ENCODE results near the gene DNAJB8. TPM values are rescaled to one million over a fixed set of nuclear protein-coding genes. Genes with fewer than 3 reads are reported as not detected.
A peak's percentile ranks its signal among the peaks of the same experiment; 100 is the strongest.

The DNAJB8 gene
- total RNA-seq, 1 donor, result not detected

DNA sequence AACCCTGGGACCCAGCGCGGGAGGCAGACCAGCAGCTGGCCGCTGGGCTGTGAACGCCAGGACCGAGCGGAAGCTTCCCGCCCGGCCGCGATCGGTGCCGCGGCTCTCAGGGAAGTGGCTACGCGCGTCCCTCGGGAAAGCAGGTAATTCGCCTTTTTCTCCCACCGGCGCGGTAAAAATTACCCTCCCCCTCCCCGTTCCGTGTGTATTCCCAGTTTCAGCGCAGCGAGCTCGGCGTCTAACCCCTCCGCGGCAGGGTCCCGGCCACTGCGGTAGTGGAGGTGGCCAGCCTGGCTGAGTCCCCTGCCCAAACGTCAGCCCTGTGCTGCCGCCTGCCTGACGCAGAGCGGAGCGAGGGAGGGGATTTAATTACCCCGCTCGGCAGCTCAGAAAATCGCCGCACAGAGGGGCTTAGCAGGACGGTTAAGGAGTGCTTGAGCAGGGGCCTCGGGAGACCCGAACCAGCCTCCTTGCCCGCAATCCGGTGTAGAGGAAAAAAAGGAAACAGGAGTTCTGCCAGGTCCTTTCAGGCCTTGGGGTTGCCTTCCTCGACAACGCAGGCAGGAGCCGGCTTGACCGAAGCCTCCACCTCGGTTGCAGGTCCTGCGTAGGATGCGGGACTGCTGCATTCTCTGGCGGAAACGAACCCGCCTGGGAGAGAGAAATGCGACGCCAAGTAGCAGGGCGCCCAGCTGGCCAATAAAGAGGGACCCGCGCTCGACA lies 23.4 kb upstream of the DNAJB8 start:
- Histone ChIP-seq H3K4me1 (ENCODE audit: insufficient read depth, low read length) (peaks cover 60% of the 10 kb centered on the region), H3K27me3 (ENCODE audit: insufficient read depth, low read length) (peaks cover 94% of the 10 kb centered on the region), H3K9me3 (ENCODE audit: low read depth, low read length) (no peaks in the 10 kb centered on the region), H3K4me3 (ENCODE audit: low read length) (peak overlapping the region; percentile 24)

GRCh38 chr3:128489674-128489926 lies 22.9 kb upstream of the DNAJB8 start:
- peaks cover 94% of the 10 kb centered on the region for H3K27me3 ChIP-seq (ENCODE audit: insufficient read depth, low read length)
- peaks cover 60% of the 10 kb centered on the region for H3K4me1 ChIP-seq (ENCODE audit: insufficient read depth, low read length)
- H3K4me3 ChIP-seq (ENCODE audit: low read length), result peak overlapping the region; percentile 24
- no peaks in the 10 kb centered on the region for H3K9me3 ChIP-seq (ENCODE audit: low read depth, low read length)

GRCh38 chr3:128488991-128489673 lies 22.4 kb upstream of the DNAJB8 start:
- H3K4me1 ChIP-seq (ENCODE audit: insufficient read depth, low read length), result peaks cover 61% of the 10 kb centered on the region

DNA sequence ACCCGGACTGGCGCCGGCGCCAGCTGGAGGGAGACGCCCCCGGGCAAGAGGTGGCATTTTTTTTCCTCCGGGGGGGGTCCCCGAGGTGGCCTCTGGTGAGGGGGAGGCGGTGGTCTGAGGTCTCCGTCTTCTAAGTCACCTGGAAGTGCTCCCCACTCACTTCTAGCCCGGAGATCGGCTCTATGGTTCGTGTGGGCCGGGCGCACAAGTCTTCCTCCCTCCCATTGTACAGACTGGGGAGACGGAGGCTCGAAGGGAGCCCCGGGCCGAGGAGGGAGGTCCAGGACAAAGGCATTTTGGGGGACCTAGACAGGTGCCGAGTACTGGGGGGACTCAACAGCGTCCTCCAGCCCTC lies 21.9 kb upstream of the DNAJB8 start:
- peaks cover 66% of the 10 kb centered on the region for H3K4me1 ChIP-seq (ENCODE audit: insufficient read depth, low read length)
- H3K27me3 ChIP-seq (ENCODE audit: insufficient read depth, low read length), result peaks cover 94% of the 10 kb centered on the region
- H3K9me3 ChIP-seq (ENCODE audit: low read depth, low read length), result no peaks in the 10 kb centered on the region
- H3K4me3 ChIP-seq (ENCODE audit: low read length), result no peak overlapping the region

More at GRCh38 chr3:128488991-128489673, 22.4 kb upstream of the DNAJB8 start:
- Histone ChIP-seq H3K9me3 (ENCODE audit: low read depth, low read length) (no peaks in the 10 kb centered on the region), H3K4me3 (ENCODE audit: low read length) (peak overlapping the region; percentile 24), H3K27me3 (ENCODE audit: insufficient read depth, low read length) (peaks cover 94% of the 10 kb centered on the region)

GRCh38 chr3:128487813-128488635 lies 21.3 kb upstream of the DNAJB8 start:
- Histone ChIP-seq H3K9me3 (ENCODE audit: low read depth, low read length) (no peaks in the 10 kb centered on the region), H3K27me3 (ENCODE audit: insufficient read depth, low read length) (peaks cover 94% of the 10 kb centered on the region), H3K4me1 (ENCODE audit: insufficient read depth, low read length) (peaks cover 72% of the 10 kb centered on the region), H3K4me3 (ENCODE audit: low read length) (peak overlapping the region; percentile 24)

DNA sequence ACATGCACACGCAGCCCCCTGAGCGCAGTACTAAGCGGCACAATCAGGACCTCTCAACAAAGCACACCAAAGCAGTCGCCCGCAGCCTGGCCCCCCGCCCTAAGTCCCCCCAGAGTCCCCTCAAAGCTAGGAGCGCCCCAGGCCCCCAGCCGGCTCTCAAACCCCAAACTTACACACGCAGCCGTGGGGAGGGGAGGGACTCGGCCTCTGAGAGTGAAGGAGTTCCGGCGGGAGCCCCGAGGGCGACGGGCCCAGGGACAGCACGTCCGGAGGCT lies 20.8 kb upstream of the DNAJB8 start:
- Histone ChIP-seq H3K4me1 (ENCODE audit: insufficient read depth, low read length) (peaks cover 68% of the 10 kb centered on the region), H3K4me3 (ENCODE audit: low read length) (peak overlapping the region; percentile 24), H3K9me3 (ENCODE audit: low read depth, low read length) (no peaks in the 10 kb centered on the region), H3K27me3 (ENCODE audit: insufficient read depth, low read length) (peaks cover 98% of the 10 kb centered on the region)

- Histone ChIP-seq H3K4me1 (ENCODE audit: insufficient read depth, low read length) (peaks cover 63% of the 10 kb centered on the region), H3K4me3 (ENCODE audit: low read length) (peak overlapping the region; percentile 29), H3K9me3 (ENCODE audit: low read depth, low read length) (no peaks in the 10 kb centered on the region), H3K27me3 (ENCODE audit: insufficient read depth, low read length) (peaks cover 98% of the 10 kb centered on the region)
Measured at GRCh38 chr3:128486681-128487537, 20.2 kb upstream of the DNAJB8 start.

GRCh38 chr3:128486205-128486628 lies 19.5 kb upstream of the DNAJB8 start:
- Histone ChIP-seq H3K4me3 (ENCODE audit: low read length) (no peak overlapping the region), H3K9me3 (ENCODE audit: low read depth, low read length) (no peaks in the 10 kb centered on the region), H3K27me3 (ENCODE audit: insufficient read depth, low read length) (peaks cover 95% of the 10 kb centered on the region), H3K4me1 (ENCODE audit: insufficient read depth, low read length) (peaks cover 57% of the 10 kb centered on the region)

DNA sequence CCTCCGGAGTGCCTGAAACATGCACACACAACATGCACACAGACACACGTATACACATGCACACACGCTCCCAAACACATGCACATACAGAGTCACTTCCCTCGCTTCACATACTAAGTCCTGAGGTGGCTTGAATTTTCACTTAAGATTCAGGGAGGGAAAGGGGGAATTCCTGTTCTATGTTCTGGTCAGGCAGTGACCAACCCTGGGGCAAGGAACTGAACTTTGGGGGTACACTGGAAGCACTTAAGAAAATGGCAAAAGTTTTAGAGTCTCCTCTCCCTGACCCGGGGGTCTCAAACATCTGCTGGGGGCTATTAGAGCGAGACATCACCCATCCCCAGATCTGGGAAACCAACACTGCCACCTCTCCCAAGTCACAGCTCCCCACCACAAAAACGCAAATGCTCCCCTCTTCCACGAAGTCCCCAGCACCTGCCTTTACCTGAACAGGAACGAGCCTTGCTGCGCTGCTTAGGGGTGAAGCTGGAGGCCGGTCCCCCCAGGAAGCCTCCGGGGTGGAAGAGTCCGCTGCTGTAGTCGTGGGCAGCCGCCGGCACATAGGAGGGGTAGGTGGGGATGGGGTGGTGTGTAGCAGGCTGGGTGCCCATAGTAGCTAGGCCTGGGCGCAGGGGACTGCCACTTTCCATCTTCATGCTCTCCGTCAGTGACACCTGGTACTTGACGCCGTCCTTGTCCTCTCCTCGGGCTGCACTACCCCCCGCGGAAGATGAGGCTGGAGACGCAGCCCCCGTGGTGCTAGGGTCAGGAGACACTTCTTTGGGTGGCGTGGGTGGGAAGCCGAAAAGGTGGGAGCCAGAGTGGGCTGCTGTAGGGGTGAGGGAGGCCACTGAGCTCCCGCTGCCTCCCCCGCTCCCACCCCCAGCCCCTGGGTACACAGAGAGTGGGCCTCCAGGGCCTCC lies 18.9 kb upstream of the DNAJB8 start:
- Histone ChIP-seq H3K4me3 (ENCODE audit: low read length) (peak overlapping the region; percentile 3), H3K4me1 (ENCODE audit: insufficient read depth, low read length) (peaks cover 55% of the 10 kb centered on the region), H3K9me3 (ENCODE audit: low read depth, low read length) (no peaks in the 10 kb centered on the region), H3K27me3 (ENCODE audit: insufficient read depth, low read length) (peaks cover 88% of the 10 kb centered on the region)

- Histone ChIP-seq H3K4me3 (ENCODE audit: low read length) (peak overlapping the region; percentile 3), H3K9me3 (ENCODE audit: low read depth, low read length) (no peaks in the 10 kb centered on the region), H3K27me3 (ENCODE audit: insufficient read depth, low read length) (peaks cover 79% of the 10 kb centered on the region), H3K4me1 (ENCODE audit: insufficient read depth, low read length) (peaks cover 46% of the 10 kb centered on the region)
Measured at GRCh38 chr3:128484404-128485281, 18.0 kb upstream of the DNAJB8 start.

DNA sequence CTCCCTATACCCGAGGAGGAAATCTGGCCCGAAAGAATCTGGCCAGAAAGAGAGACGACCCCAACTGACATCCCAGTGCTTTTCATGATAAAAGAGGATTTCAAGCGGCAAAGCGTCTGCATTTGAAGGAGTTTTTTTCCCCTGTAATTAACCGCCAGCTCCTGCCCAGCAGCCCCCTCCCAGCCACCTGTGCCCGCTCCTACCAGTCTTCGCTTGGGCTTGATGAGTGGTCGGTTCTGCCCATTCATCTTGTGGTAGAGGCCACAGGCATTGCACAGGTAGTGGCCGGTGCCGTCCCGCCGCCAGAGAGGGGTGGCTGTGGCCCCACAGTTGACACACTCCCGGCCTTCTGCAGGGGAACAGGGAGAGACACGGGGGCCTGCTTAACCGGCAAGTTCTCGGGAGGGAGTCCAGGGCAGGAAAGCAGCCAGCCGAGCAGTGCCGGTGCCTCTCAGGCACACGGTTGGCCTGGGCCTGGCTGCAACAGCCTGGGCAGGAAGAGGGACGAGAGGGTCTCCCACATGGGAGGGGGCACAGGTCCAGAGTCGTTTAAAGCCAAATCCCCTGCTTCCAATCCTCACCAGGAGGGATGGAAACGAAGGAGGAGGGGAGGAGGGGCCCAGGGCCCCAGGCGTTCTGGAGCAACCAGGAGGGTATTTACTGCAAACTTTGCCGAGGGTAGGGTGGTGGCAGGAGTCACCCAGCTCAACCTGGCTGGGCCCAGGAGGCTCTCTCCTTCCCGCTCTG lies 17.1 kb upstream of the DNAJB8 start:
- Histone ChIP-seq H3K27me3 (ENCODE audit: insufficient read depth, low read length) (peaks cover 71% of the 10 kb centered on the region), H3K4me3 (ENCODE audit: low read length) (no peak overlapping the region), H3K9me3 (ENCODE audit: low read depth, low read length) (no peaks in the 10 kb centered on the region), H3K4me1 (ENCODE audit: insufficient read depth, low read length) (peaks cover 38% of the 10 kb centered on the region)

- no peak overlapping the region for H3K4me3 ChIP-seq (ENCODE audit: low read length)
- H3K9me3 ChIP-seq (ENCODE audit: low read depth, low read length), result no peaks in the 10 kb centered on the region
- peaks cover 63% of the 10 kb centered on the region for H3K27me3 ChIP-seq (ENCODE audit: insufficient read depth, low read length)
- peaks cover 29% of the 10 kb centered on the region for H3K4me1 ChIP-seq (ENCODE audit: insufficient read depth, low read length)
Measured at GRCh38 chr3:128482666-128483656, 16.3 kb upstream of the DNAJB8 start.

Measured in mononuclear cell (primary cell).